Upper lobe of left lung (tissue), 6 donors: ENCODE measurements around the gene PARK7. TPM values are rescaled to one million over a fixed set of nuclear protein-coding genes. Genes with fewer than 3 reads are reported as not detected.

Experiments used
- ATAC-seq, 2 donors: fragments of 200-7000 bp; cut with Tn5 transposase; one replicate each; pipeline ENCODE4 v1.9.1; 2022; ENCODE audit warnings: mild to moderate bottlenecking in 2 of 2, moderate library complexity in 2 of 2; ENCODE audit not compliant: low FRiP score in 2 of 2
- DNase-seq, 2 donors: peaks; one replicate each; pipeline ENCODE4 v3.0.0-alpha.2; 2019 to 2020
- H3K27ac ChIP-seq, 4 donors: fragments of 200-600 bp; sonication (generic); one replicate each; pipeline ENCODE4 v1.5.1; 2016 to 2019
- H3K27me3 ChIP-seq, 4 donors: fragments of 200-600 bp; sonication (generic); one replicate each; pipeline ENCODE4 v1.5.1; 2017 to 2019
- H3K36me3 ChIP-seq, 4 donors: fragments of 200-600 bp; sonication (generic); one replicate each; pipeline ENCODE4 v1.5.1; 2016 to 2019
- H3K4me1 ChIP-seq, 4 donors: fragments of 200-600 bp; sonication (generic); one replicate each; pipeline ENCODE4 v1.5.1; 2018 to 2019
- H3K4me3 ChIP-seq, 4 donors: fragments of 200-600 bp; sonication (generic); one replicate each; pipeline ENCODE4 v1.5.1; 2017 to 2019; ENCODE audit warnings: mild to moderate bottlenecking in 2 of 4, moderate library complexity in 1 of 4
- H3K9me3 ChIP-seq, 4 donors: fragments of 200-600 bp; sonication (generic); one replicate each; pipeline ENCODE4 v1.5.1; 2018 to 2019
- CTCF ChIP-seq, 6 experiments: fragments of 450-650 bp in 4 of 6; fragments of 200-600 bp in 2 of 6; sonication (generic) in 2 of 6; IDR thresholded peaks; one replicate each; pipeline ENCODE4 v1.5.1; 2016 to 2019; ENCODE audit warnings: antibody characterized with exemption in 6 of 6
- EP300 ChIP-seq, 4 donors: sonication (generic); formaldehyde crosslinking; IDR thresholded peaks; one replicate each; pipeline ENCODE4 v1.5.1; 2017; ENCODE audit warnings: antibody characterized with exemption in 4 of 4, control low read depth in 2 of 4
- POLR2A ChIP-seq, 4 donors: fragments of 450-650 bp; IDR thresholded peaks; one replicate each; pipeline ENCODE4 v1.5.1; 2016 to 2017; ENCODE audit warnings: antibody characterized with exemption in 4 of 4, mild to moderate bottlenecking in 2 of 4
- POLR2AphosphoS5 ChIP-seq, 2 donors: sonication (generic); formaldehyde crosslinking; IDR thresholded peaks; one replicate each; pipeline ENCODE4 v1.5.1; 2017; ENCODE audit warnings: antibody characterized with exemption in 2 of 2
- WGBS, 2 donors: methylation state at CpG; one replicate each; pipeline ENCODE4 v1.1.5; 2017 to 2018; 5-methylcytosine and 5-hydroxymethylcytosine counted together
- total RNA-seq, 6 donors: library from RNA; depleted of rRNA in 4 of 6; stranded (reverse); fragments of >200 nt in 4 of 6; gene quantifications; one replicate each; pipeline versions ENCODE4 v1.1.0 to v1.2.1, GENCODE V29; 2016 to 2021
- donor health status: DM: no; HTN: no; CAD: no; lungs with moderate emphysema.
- donor health status: DM: no; HTN: yes; CAD: no; lungs with severe emphysema.

Gene PARK7
- total RNA-seq, 6 donors from 2014 or later, result 52.4 to 217 (median 130) TPM

DNA sequence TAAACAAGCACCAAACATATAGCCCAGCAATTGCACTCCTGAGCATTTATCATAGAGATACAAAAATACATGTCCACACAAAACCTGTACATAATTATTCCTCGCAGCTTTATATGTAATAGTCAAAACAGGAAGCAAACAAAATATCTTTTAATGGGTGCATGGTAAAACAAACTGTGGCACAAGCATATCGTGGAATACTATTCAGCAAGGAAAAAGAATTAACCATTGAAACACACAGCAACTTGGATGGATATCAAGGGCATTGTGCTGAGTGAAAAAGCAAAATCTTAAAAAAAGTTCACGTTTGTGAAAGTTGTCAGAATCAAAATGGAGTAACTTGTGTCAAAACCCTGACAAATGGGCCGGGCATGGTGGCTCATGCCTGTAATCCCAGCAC, 33.3 kb upstream of the PARK7 start:
- Histone ChIP-seq H3K4me3 (no peak overlapping the region), H3K36me3 (no peaks in the 10 kb centered on the region), H3K27me3 (no peaks in the 10 kb centered on the region), H3K9me3 (no peaks in the 10 kb centered on the region), H3K4me1 (no peaks in the 10 kb centered on the region), H3K27ac (no peak overlapping the region)
- 88% methylated on average over 4 of the region's 4 CpGs for WGBS, 2 donors
- no peak for ATAC-seq
- no peak for DNase-seq
- TF ChIP-seq CTCF (IDR thresholded peaks at IDR 0.05) (no peak), EP300 (IDR thresholded peaks at IDR 0.05) (no peak), POLR2A (IDR thresholded peaks at IDR 0.05) (no peak), POLR2AphosphoS5 (IDR thresholded peaks at IDR 0.05) (no peak)

GRCh38 chr1:7929637-7930036, 31.9 kb upstream of the PARK7 start:
- no peak for TF ChIP-seq CTCF (IDR thresholded peaks at IDR 0.05)
- TF ChIP-seq EP300 (IDR thresholded peaks at IDR 0.05), result no peak
- no peak for TF ChIP-seq POLR2AphosphoS5 (IDR thresholded peaks at IDR 0.05)
- no peak for TF ChIP-seq POLR2A (IDR thresholded peaks at IDR 0.05)
- Histone ChIP-seq H3K4me3 (no peak overlapping the region), H3K27me3 (no peaks in the 10 kb centered on the region), H3K9me3 (no peaks in the 10 kb centered on the region), H3K36me3 (no peaks in the 10 kb centered on the region), H3K27ac (no peak overlapping the region), H3K4me1 (no peaks in the 10 kb centered on the region)
- WGBS, 2 donors, result 55 to 69% methylated on average over 7 of the region's 7 CpGs
- no peak for DNase-seq
- no peak for ATAC-seq

GRCh38 chr1:7930645-7931445, 30.7 kb upstream of the PARK7 start:
- Histone ChIP-seq H3K4me1 (no peaks in the 10 kb centered on the region), H3K9me3 (no peaks in the 10 kb centered on the region), H3K27me3 (no peaks in the 10 kb centered on the region), H3K27ac (no peak overlapping the region), H3K4me3 (no peak overlapping the region), H3K36me3 (no peaks in the 10 kb centered on the region)
- no peak for DNase-seq
- TF ChIP-seq POLR2A (IDR thresholded peaks at IDR 0.05), result no peak
- TF ChIP-seq POLR2AphosphoS5 (IDR thresholded peaks at IDR 0.05), result no peak
- no peak for TF ChIP-seq EP300 (IDR thresholded peaks at IDR 0.05)
- no peak for TF ChIP-seq CTCF (IDR thresholded peaks at IDR 0.05)
- ATAC-seq, result no peak
- WGBS, 2 donors, result 67 to 70% methylated on average over 15 of the region's 15 CpGs

DNA sequence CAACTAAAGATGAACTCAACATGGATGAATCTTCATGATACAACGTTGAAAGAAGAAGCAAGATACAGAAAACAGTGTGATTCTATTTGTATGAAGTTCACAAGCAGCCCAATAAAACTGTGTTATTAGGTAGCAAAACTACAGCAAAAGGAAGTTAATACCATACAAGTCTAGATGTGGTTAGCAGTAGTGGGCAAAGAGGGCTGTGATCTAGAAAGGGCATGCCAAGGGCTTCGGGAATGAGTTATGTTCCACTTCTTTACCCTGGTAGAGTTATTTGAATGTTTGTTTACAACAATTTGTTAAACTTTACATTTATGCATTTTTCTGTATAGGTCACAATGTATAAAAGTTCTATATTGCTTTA, 30.1 kb upstream of the PARK7 start:
- TF ChIP-seq CTCF (IDR thresholded peaks at IDR 0.05) (no peak), EP300 (IDR thresholded peaks at IDR 0.05) (no peak), POLR2AphosphoS5 (IDR thresholded peaks at IDR 0.05) (no peak), POLR2A (IDR thresholded peaks at IDR 0.05) (no peak)
- Histone ChIP-seq H3K4me3 (no peak overlapping the region), H3K9me3 (no peaks in the 10 kb centered on the region), H3K27ac (no peak overlapping the region), H3K4me1 (no peaks in the 10 kb centered on the region), H3K27me3 (no peaks in the 10 kb centered on the region), H3K36me3 (no peaks in the 10 kb centered on the region)
- no peak for ATAC-seq
- no peak for DNase-seq
- 46 to 71% methylated on average over 2 of the region's 2 CpGs for WGBS, 2 donors
